HepG2 (cell line): Measurements from ENCODE around the gene EMILIN1. TPM values are rescaled to one million over a fixed set of nuclear protein-coding genes. Genes with fewer than 3 reads are reported as not detected.

ENCODE experiments used
- ATAC-seq: fragments of 200-7000 bp; cut with Tn5 transposase; 3 replicates; pipeline ENCODE4 v1.9.1; 2020; ENCODE audit warnings: mild to moderate bottlenecking, moderate library complexity
- BruUV-seq: library from RNA; stranded (reverse); fragments of 400-500 nt; replicated peaks from 2 replicates; lab custom pipeline; 2021; lab: Mats Ljungman, UMichigan
- CTCF ChIA-PET: fragments of 300-600 bp; formaldehyde crosslinking; extraction: SDS; loops from one replicate; lab custom pipeline; 2021; ENCODE audit warnings: low total read pairs, inconsistent platforms, low intra/inter-chr PET ratio; lab: Yijun Ruan, JAX
- POLR2A ChIA-PET: fragments of 350-600 bp; sonication (Branson Sonifier 250); formaldehyde crosslinking; loops from one replicate; lab custom pipeline; 2020; ENCODE audit warnings: antibody characterized with exemption, inconsistent platforms; lab: Yijun Ruan, JAX
- DNase-seq: peaks from one replicate; pipeline ENCODE4 v3.0.0-alpha.2; 2015; ENCODE audit warnings: low spot score
- FAIRE-seq: peaks from 3 replicates; lab custom pipeline; 2011; peaks lifted over from hg19 to GRCh38; lab: Jason Lieb, UNC
- H2AFZ ChIP-seq: one replicate; pipeline ENCODE4 v1.6.1; 2011; ENCODE audit warnings: low read length, inconsistent platforms
- H3K27ac ChIP-seq: fragments of 300-600 bp; 3 replicates; pipeline ENCODE4 v1.8.0; 2011; ENCODE audit warnings: mixed run types, mild to moderate bottlenecking, mixed read lengths, low read length, inconsistent platforms; ENCODE audit not compliant: insufficient read depth; ENCODE audit errors: extremely low read length
- H3K27me3 ChIP-seq, 2 experiments: fragments of 200-600 bp in 1 of 2; 2 replicates in 1 of 2; 3 replicates in 1 of 2; pipeline versions ENCODE4 v1.6.0 to v1.8.0; 2011; ENCODE audit warnings: low read length in 2 of 2, mild to moderate bottlenecking in 2 of 2, moderate library complexity in 2 of 2, inconsistent platforms in 1 of 2; ENCODE audit not compliant: insufficient read depth in 2 of 2, control insufficient read depth in 1 of 2
- H3K36me3 ChIP-seq, 2 experiments: fragments of 200-600 bp in 1 of 2; replicated peaks in 1 of 2; 2 replicates in 1 of 2; 3 replicates in 1 of 2; pipeline versions ENCODE4 v1.5.1 to v1.8.0; 2011; ENCODE audit warnings: low read length in 2 of 2, inconsistent platforms in 1 of 2; ENCODE audit not compliant: insufficient read depth in 2 of 2, control insufficient read depth in 1 of 2
- H3K4me1 ChIP-seq: 2 replicates; pipeline ENCODE4 v1.5.1; 2012; ENCODE audit warnings: low read length, inconsistent platforms; ENCODE audit not compliant: insufficient read depth
- H3K4me2 ChIP-seq: 2 replicates; pipeline ENCODE4 v1.6.0; 2011; ENCODE audit warnings: low read depth, low read length, inconsistent platforms
- H3K4me3 ChIP-seq, 3 experiments: fragments of 200-600 bp in 1 of 3; sonication (generic), shearing (Covaris generic) in 1 of 3; replicated peaks in 1 of 3; 2 replicates each; pipeline ENCODE4 v1.5.1; 2011 to 2016; ENCODE audit warnings: low read length in 3 of 3, inconsistent platforms in 2 of 3, low read depth in 2 of 3, mild to moderate bottlenecking in 2 of 3, control low read depth in 1 of 3, mixed read lengths in 1 of 3; ENCODE audit not compliant: insufficient read depth in 1 of 3
- H3K79me2 ChIP-seq: one replicate; pipeline ENCODE4 v1.6.1; 2011; ENCODE audit warnings: low read length, inconsistent platforms; ENCODE audit not compliant: insufficient read depth
- H3K9ac ChIP-seq: 2 replicates; pipeline ENCODE4 v1.6.0; 2011; ENCODE audit warnings: mild to moderate bottlenecking, low read depth, low read length, inconsistent platforms; ENCODE audit not compliant: insufficient read depth
- H3K9me3 ChIP-seq: 2 replicates; pipeline ENCODE4 v1.5.1; 2012; ENCODE audit warnings: mild to moderate bottlenecking, low read length
- H4K20me1 ChIP-seq: 2 replicates; pipeline ENCODE4 v1.6.0; 2011; ENCODE audit warnings: inconsistent platforms, mild to moderate bottlenecking, low read length, moderate library complexity; ENCODE audit not compliant: insufficient read depth
- BATF2 ChIP-seq: sonication (generic); formaldehyde crosslinking; IDR thresholded peaks from 2 replicates; pipeline ENCODE4 v1.8.0; 2022; ENCODE audit warnings: mild to moderate bottlenecking, missing genetic modification reagents, moderate library complexity
- FIP1L1 ChIP-seq: fragments of 200-400 bp; formaldehyde crosslinking; IDR thresholded peaks from 2 replicates; pipeline ENCODE4 v1.6.1; 2018; ENCODE audit warnings: low read depth, mild to moderate bottlenecking, low read length, moderate library complexity, borderline replicate concordance; ENCODE audit not compliant: insufficient read depth
- HMGA1 ChIP-seq: sonication (generic); formaldehyde crosslinking; conservative IDR thresholded peaks from 2 replicates; pipeline ENCODE4 v1.4.0; 2020; ENCODE audit warnings: missing genetic modification reagents
- HOXA9 ChIP-seq: sonication (generic); formaldehyde crosslinking; IDR thresholded peaks from 2 replicates; pipeline ENCODE4 v1.8.1; 2022; ENCODE audit warnings: missing genetic modification reagents, mild to moderate bottlenecking, moderate library complexity, borderline replicate concordance
- IRF1 ChIP-seq: sonication (generic); formaldehyde crosslinking; IDR thresholded peaks from 2 replicates; pipeline ENCODE4 v1.4.0; 2020; ENCODE audit warnings: low read depth, mild to moderate bottlenecking, missing genetic modification reagents
- JDP2 ChIP-seq: sonication (generic); formaldehyde crosslinking; IDR thresholded peaks from 2 replicates; pipeline ENCODE4 v1.8.1; 2022; ENCODE audit warnings: missing genetic modification reagents, borderline replicate concordance
- SNAPC2 ChIP-seq: sonication (generic); formaldehyde crosslinking; IDR thresholded peaks from 2 replicates; pipeline ENCODE4 v1.8.1; 2022; ENCODE audit warnings: mild to moderate bottlenecking, missing genetic modification reagents
- ZBTB4 ChIP-seq: sonication (generic); formaldehyde crosslinking; IDR thresholded peaks from 2 replicates; pipeline ENCODE4 v1.4.0; 2020; ENCODE audit warnings: missing genetic modification reagents, mild to moderate bottlenecking, borderline replicate concordance
- ZBTB7A ChIP-seq: sonication (generic); formaldehyde crosslinking; IDR thresholded peaks from 2 replicates; pipeline ENCODE4 v1.8.0; 2022; ENCODE audit warnings: mild to moderate bottlenecking, missing genetic modification reagents
- ZNF468 ChIP-seq: sonication (generic); formaldehyde crosslinking; IDR thresholded peaks from 2 replicates; pipeline ENCODE4 v1.8.0; 2022; ENCODE audit warnings: mild to moderate bottlenecking, moderate library complexity, missing genetic modification reagents
- ZNF562 ChIP-seq: sonication (generic); formaldehyde crosslinking; IDR thresholded peaks from 2 replicates; pipeline ENCODE4 v1.8.0; 2022; ENCODE audit warnings: missing genetic modification reagents, borderline replicate concordance
- ZNF749 ChIP-seq: sonication (generic); formaldehyde crosslinking; IDR thresholded peaks from 2 replicates; pipeline ENCODE4 v1.8.0; 2022; ENCODE audit warnings: mild to moderate bottlenecking, missing genetic modification reagents, moderate library complexity, borderline replicate concordance
- ZNF780A ChIP-seq: sonication (generic); formaldehyde crosslinking; IDR thresholded peaks from 2 replicates; pipeline ENCODE4 v1.8.0; 2022; ENCODE audit warnings: mild to moderate bottlenecking, missing genetic modification reagents, moderate library complexity
- WGBS: methylation state at CpG from one replicate; pipeline ENCODE4 v1.1.6; 2017; ENCODE audit warnings: low lambda C conversion rate; 5-methylcytosine and 5-hydroxymethylcytosine counted together
- in situ Hi-C: cut with HindIII; loops from 2 replicates; pipeline ENCODE4 v1.10.0; 2017; ENCODE audit warnings: low pct_unique_long_range_greater_than_20kb; ENCODE audit not compliant: extremely low pct_ligation_motif_present
- intact Hi-C: fragments of 100-400 bp; cut with micrococcal nuclease; formaldehyde crosslinking; loops from one replicate; pipeline ENCODE4 v1.10.0; 2022; ENCODE audit not compliant: unreplicated experiment
- polyA plus RNA-seq, 8 experiments: library from polyadenylated mRNA; depleted of rRNA in 3 of 8; stranded (reverse) in 7 of 8; unstranded in 1 of 8; fragments of >200 nt; fragmentation: Illumina TruSeq in 4 of 8; extraction: Trizol in 4 of 8; gene quantifications; 2 replicates each; pipeline versions ENCODE4 v1.2.1 to v1.2.3, GENCODE V29; 2011 to 2016; ENCODE audit warnings: low read depth in 4 of 8, missing spikeins in 1 of 8, mixed read lengths in 1 of 8; ENCODE audit not compliant: insufficient read depth in 1 of 8
- total RNA-seq, 5 experiments: library from RNA; depleted of rRNA; stranded (reverse); fragments of >200 nt; fragmentation: Illumina TruSeq; extraction: Trizol; gene quantifications; 2 replicates each; pipeline ENCODE4 v1.2.3, GENCODE V29; 2016; ENCODE audit warnings: low read depth in 1 of 5

Gene EMILIN1
- total and polyA plus RNA-seq, 2 of the 13 experiments (the other 11 are each of a cell fraction or from before 2014, with no cell fraction given), result 8.1 to 9.7 TPM

- TF ChIP-seq ZBTB4 (CRISPR knock-in tag) (peak; percentile 59; the same call in 1 of the 2 replicates), BATF2 (CRISPR knock-in tag) (0 out of 2 replicates have a peak, but pooled peaks have one; percentile 50), ZNF562 (CRISPR knock-in tag) (0 out of 2 replicates have a peak, but pooled peaks have one; percentile 50), ZBTB7A (CRISPR knock-in tag) (peak; percentile 11; the same call in 1 of the 2 replicates), ZNF749 (0 out of 2 replicates have a peak, but pooled peaks have one; percentile 2), ZNF780A (CRISPR knock-in tag) (peak; percentile 62; the same call in 1 of the 2 replicates), HOXA9 (CRISPR knock-in tag) (peak; percentile 16; the same call in 1 of the 2 replicates)
These were observed 40.9 kb downstream of the EMILIN1 start (continued) for GRCh38 chr2:27119330-27119670.

- DNase-seq (no peak), ATAC-seq (no peak), FAIRE-seq (no peak)
- in situ Hi-C loops (no loop called here), intact Hi-C loops (no loop called here)
- peaks cover 71% of the 10 kb centered on the region for H3K4me1 ChIP-seq
- no peaks in the 10 kb centered on the region for H3K79me2 ChIP-seq
- H3K27ac ChIP-seq, result no peak overlapping the region
- peaks cover 2 to 48% of the 10 kb centered on the region in 2 experiments; a peak in 4 of 5 replicates for H3K27me3 ChIP-seq
- H3K36me3 ChIP-seq, result no peaks in the 10 kb centered on the region
- no peak overlapping the region for H2AFZ ChIP-seq
- H4K20me1 ChIP-seq, result no peaks in the 10 kb centered on the region
- CTCF ChIA-PET, result no interaction called here
- TF ChIP-seq ZNF468, result no peak
- no peak for TF ChIP-seq HMGA1
- no peak for TF ChIP-seq FIP1L1
- TF ChIP-seq SNAPC2 (CRISPR knock-in tag), result no peak
- no peak for TF ChIP-seq JDP2 (CRISPR knock-in tag)
- no peak for TF ChIP-seq IRF1 (CRISPR knock-in tag)
- peak overlapping the region; percentile 99 for H3K4me2 ChIP-seq
- H3K9ac ChIP-seq, result peak overlapping the region; percentile 19; the same call in 1 of the 2 replicates
- POLR2A ChIA-PET, result interaction anchor here (5.3 kb wide), 1 partner anchor 11 kb away, joined by 76 read pairs; the partner anchor contains the start of gene PREB
- H3K9me3 ChIP-seq, result no peaks in the 10 kb centered on the region
- 0 out of 6 replicates have a peak overlapping the region, but pooled peaks of 1 of the 3 experiments have one; percentile 7 for H3K4me3 ChIP-seq
- BruUV-seq, result no TSS peak
- WGBS, result 18% methylated on average over 2 of the region's 2 CpGs
These were observed 43.5 kb downstream of the EMILIN1 start for GRCh38 chr2:27121906-27122305.
